Mucosa of descending colon (tissue), 3 donors: Measurements from ENCODE around the gene DCP1B. TPM values are rescaled to one million over a fixed set of nuclear protein-coding genes. Genes with fewer than 3 reads are reported as not detected.

ENCODE experiments used
- ATAC-seq: fragments of 200-7000 bp; cut with Tn5 transposase; one replicate; pipeline ENCODE4 v1.9.1; 2020; ENCODE audit warnings: mild to moderate bottlenecking, moderate library complexity
- DNase-seq, 3 donors: peaks; one replicate each; pipeline ENCODE4 v3.0.0-alpha.2; 2020
- H3K36me3 ChIP-seq: fragments of 200-600 bp; one replicate; pipeline ENCODE4 v1.8.0; 2021; ENCODE audit warnings: low read depth, mild to moderate bottlenecking
- H3K4me1 ChIP-seq: fragments of 200-600 bp; one replicate; pipeline ENCODE4 v1.8.0; 2021; ENCODE audit warnings: low read depth, mild to moderate bottlenecking
- H3K4me3 ChIP-seq: fragments of 200-600 bp; one replicate; pipeline ENCODE4 v1.8.0; 2021; ENCODE audit warnings: mild to moderate bottlenecking
- H3K9me3 ChIP-seq: fragments of 200-600 bp; one replicate; pipeline ENCODE4 v1.8.0; 2021; ENCODE audit warnings: mild to moderate bottlenecking
- CTCF ChIP-seq: fragments of 200-600 bp; IDR thresholded peaks from one replicate; pipeline ENCODE4 v1.8.0; 2022; ENCODE audit warnings: antibody characterized with exemption, mild to moderate bottlenecking
- intact Hi-C, 2 donors: fragments of 100-400 bp; cut with DNase I in 1 of 2; cut with micrococcal nuclease in 1 of 2; formaldehyde crosslinking; loops; one replicate each; pipeline versions ENCODE4 v1.11.0 to v1.11.1; 2022; cut with DNase I, micrococcal nuclease
- total RNA-seq, 3 donors: library from RNA; stranded (reverse); fragmentation: NEBNext Ultra II Directional in 2 of 3; extraction: Animal tissue kit (Norgen Biotek cat#: 25700) in 2 of 3; gene quantifications; one replicate each; pipeline versions ENCODE4 v1.2.1 to v1.2.4, GENCODE V29; 2021 to 2023
- donor health status: DM: no; HTN: no; CAD: no; lungs with moderate emphysema.
- donor health status: DM: no; HTN: no; CAD: no.
- donor health status: DM: no; HTN: yes; CAD: no.

DCP1B gene
- total RNA-seq, 3 donors from 2014 or later: 10.1 to 27.3 (median 12.6) TPM

DNA sequence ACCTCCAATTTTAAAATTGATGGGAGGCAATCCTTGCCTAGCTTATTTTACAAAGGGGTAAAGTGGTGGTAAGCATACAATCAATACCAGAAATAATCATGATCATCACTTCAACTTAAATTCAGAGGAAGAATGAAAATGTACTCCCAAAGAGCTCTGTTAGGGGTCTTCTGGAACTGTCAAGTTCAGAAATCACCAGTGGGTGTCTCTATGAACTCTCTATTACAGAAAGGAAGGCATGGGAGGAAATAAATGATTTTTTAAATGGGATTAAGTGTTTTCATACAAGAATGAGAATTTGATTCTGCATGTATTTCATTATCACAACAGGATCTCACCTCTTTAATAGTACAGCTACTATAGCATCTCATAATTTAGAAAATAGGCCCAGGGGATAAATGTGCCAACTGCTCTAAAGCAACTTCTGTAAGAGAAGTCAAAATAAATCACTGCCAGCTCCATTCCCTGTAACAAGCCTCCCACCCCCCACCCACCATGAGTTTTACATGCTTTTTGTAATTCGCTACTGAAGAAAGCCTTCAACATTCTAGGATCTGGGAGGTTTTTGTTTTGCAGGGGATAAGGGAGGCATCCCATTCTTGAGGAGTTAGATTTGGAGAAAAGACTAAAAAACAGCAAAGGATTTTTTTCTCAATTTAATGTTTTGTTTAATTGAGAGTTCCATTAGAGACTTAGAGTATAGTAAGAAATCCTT is 9.7 kb downstream of the DCP1B start:
- ATAC-seq (no peak), DNase-seq (no peak)
- Histone ChIP-seq H3K4me1 (peaks cover 11% of the 10 kb centered on the region), H3K9me3 (no peaks in the 10 kb centered on the region), H3K36me3 (no peaks in the 10 kb centered on the region), H3K4me3 (no peak overlapping the region)
- TF ChIP-seq CTCF: no peak
- intact Hi-C loops: no loop called here

DNA sequence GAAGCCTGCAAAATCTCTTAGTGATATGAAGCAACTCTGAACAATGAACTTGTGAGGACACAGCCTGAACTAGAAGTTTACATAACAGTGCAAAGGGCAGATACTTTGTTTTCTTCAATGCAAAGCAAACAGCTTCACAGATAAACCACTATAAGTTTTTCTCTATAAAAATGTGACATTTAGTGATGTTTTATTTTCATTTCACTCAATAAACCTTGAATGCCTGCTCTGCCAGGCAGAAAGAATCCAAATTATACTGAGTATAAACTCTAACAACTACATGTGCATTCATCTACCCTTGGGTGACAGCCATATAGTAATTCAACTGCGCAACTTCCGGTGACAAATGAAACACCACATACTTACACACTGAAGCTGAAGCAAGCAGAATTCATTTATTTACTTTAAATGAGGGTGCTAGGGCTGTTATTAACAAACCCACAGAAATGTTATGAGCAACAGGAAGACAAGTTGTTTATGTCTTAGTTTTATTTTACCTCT is 10.3 kb downstream of the DCP1B start:
- H3K9me3 ChIP-seq: no peaks in the 10 kb centered on the region
- no peak for TF ChIP-seq CTCF
- H3K36me3 ChIP-seq: no peaks in the 10 kb centered on the region
- H3K4me1 ChIP-seq: peaks cover 11% of the 10 kb centered on the region
- peak; percentile 93 for ATAC-seq
- intact Hi-C loops: no loop called here
- peak in 1 of 3 donors; percentile 77 for DNase-seq
- H3K4me3 ChIP-seq: no peak overlapping the region

- DNase-seq (no peak), ATAC-seq (peak; percentile 74)
- no peak overlapping the region for H3K4me3 ChIP-seq
- H3K4me1 ChIP-seq: peaks cover 11% of the 10 kb centered on the region
- intact Hi-C loops: no loop called here
- no peaks in the 10 kb centered on the region for H3K36me3 ChIP-seq
- no peaks in the 10 kb centered on the region for H3K9me3 ChIP-seq
- TF ChIP-seq CTCF: no peak
Measured at GRCh38 chr12:1993341-1993740, 10.9 kb downstream of the DCP1B start.

DNA sequence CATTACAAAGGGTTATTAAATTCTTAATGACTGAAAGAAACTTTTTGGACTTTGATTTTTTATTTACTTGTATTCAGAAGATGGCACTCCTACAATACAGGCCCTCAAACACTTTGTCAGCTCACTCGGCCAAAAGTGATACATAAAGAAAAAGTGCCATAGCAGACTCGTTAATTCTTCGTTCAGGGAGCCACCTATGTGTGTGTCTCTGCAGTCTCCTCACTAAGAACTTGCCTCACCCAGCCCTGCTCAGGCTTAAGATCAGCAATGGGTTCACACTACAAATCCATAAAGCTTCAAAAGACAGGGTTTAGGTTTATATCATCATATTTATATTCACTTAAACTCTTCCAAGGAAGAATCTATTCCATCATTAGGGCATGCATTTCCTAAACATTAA is 11.5 kb downstream of the DCP1B start:
- no peaks in the 10 kb centered on the region for H3K9me3 ChIP-seq
- DNase-seq: peak in 1 of 3 donors; percentile 65
- H3K4me3 ChIP-seq: no peak overlapping the region
- no peak for ATAC-seq
- intact Hi-C loops: no loop called here
- H3K36me3 ChIP-seq: peaks cover under 1% of the 10 kb centered on the region
- peaks cover 11% of the 10 kb centered on the region for H3K4me1 ChIP-seq
- TF ChIP-seq CTCF: no peak

DNA sequence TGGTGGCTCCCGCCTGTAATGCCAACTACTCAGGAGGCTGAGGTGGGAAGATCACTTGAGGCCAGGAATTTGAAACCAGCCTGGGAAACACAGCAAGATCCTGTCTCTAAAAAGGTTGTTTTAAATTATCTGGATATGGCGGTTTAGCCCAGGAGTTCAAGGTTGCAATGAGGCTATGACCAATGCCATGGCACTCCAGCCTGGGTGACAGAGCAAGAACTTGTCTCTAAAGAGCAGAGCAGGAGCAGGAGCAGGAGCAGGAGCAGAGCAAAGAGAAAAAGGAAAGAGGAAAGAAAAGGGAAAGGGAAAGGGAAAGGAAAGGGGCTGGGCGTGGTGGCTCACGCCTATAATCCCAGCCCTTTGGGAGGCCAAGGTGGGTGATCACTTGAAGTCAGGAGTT is 15.1 kb downstream of the DCP1B start:
- Histone ChIP-seq H3K4me1 (peaks cover 5% of the 10 kb centered on the region), H3K36me3 (peaks cover 3% of the 10 kb centered on the region), H3K4me3 (no peak overlapping the region), H3K9me3 (peaks cover 20% of the 10 kb centered on the region)
- ATAC-seq: no peak
- no peak for DNase-seq
- intact Hi-C loops: no loop called here
- TF ChIP-seq CTCF: no peak
